Gastrocnemius medialis (tissue), 4 donors: Measurements from ENCODE around the gene GNG7.

Experiments used
- CTCF ChIP-seq, 5 experiments: fragments of 450-650 bp in 3 of 5; fragments of 200-600 bp in 2 of 5; sonication (generic) in 2 of 5; IDR thresholded peaks in 4 of 5; conservative IDR thresholded peaks in 1 of 5; 1 replicate in 4 of 5; 2 replicates in 1 of 5; pipeline ENCODE4 v1.5.1; 2016 to 2019; ENCODE audit warnings: antibody characterized with exemption in 5 of 5, mild to moderate bottlenecking in 3 of 5, moderate library complexity in 3 of 5
- POLR2A ChIP-seq, 2 donors: fragments of 450-650 bp; IDR thresholded peaks; one replicate each; pipeline ENCODE4 v1.6.1; 2017; ENCODE audit warnings: antibody characterized with exemption in 2 of 2, mild to moderate bottlenecking in 2 of 2, moderate library complexity in 2 of 2

GRCh38 chr19:2475018-2475701 lies 227.3 kb downstream of the GNG7 start:
- TF ChIP-seq POLR2A (IDR thresholded peaks at IDR 0.05) (no peak), CTCF (IDR thresholded peaks at IDR 0.05 in 4 of 5, conservative IDR thresholded peaks at IDR 0.05 in 1 of 5) (no peak)
